KG1 (cell line): ENCODE measurements around the gene SCN9A.
"Not testable (repeated sequence)": the region's sequence is repeated elsewhere in the genome, so short reads cannot be mapped to it uniquely, and the experiment has no call there.

ENCODE experiments used
- DNase-seq: peaks from one replicate; lab custom pipeline; 2025; lab: John Stamatoyannopoulos, UW

SCN9A gene

GRCh38 chr2:166334805-166335204 is 40.9 kb downstream of the SCN9A start:
- DNase-seq, result no peak

- no peak for DNase-seq
Observed at GRCh38 chr2:166333801-166334200, 41.9 kb downstream of the SCN9A start.

GRCh38 chr2:166332106-166332505 is 43.6 kb downstream of the SCN9A start:
- DNase-seq, result no peak

- DNase-seq, result no peak
Observed at GRCh38 chr2:166331468-166331867, 44.3 kb downstream of the SCN9A start.

- DNase-seq, result no peak
Observed at GRCh38 chr2:166329465-166329864, 46.3 kb downstream of the SCN9A start.

GRCh38 chr2:166328147-166328546 is 47.6 kb downstream of the SCN9A start:
- DNase-seq, result no peak

- DNase-seq, result no peak
Observed at GRCh38 chr2:166321076-166321475, 54.7 kb downstream of the SCN9A start.

- DNase-seq, result no peak
Observed at GRCh38 chr2:166314022-166314759, 61.6 kb downstream of the SCN9A start.

GRCh38 chr2:166312863-166313262 is 62.9 kb downstream of the SCN9A start:
- not testable (repeated sequence) for DNase-seq

GRCh38 chr2:166307326-166307725 is 68.4 kb downstream of the SCN9A start:
- no peak for DNase-seq

GRCh38 chr2:166304656-166305055 is 71.1 kb downstream of the SCN9A start:
- DNase-seq, result no peak

- no peak for DNase-seq
Observed at GRCh38 chr2:166302036-166302435, 73.7 kb downstream of the SCN9A start.

GRCh38 chr2:166297951-166298350 is 77.8 kb downstream of the SCN9A start:
- no peak for DNase-seq

GRCh38 chr2:166293984-166294383 is 81.8 kb downstream of the SCN9A start:
- DNase-seq, result no peak

- DNase-seq, result no peak
Observed at GRCh38 chr2:166285215-166285614, 90.5 kb downstream of the SCN9A start.

- DNase-seq, result no peak
Observed at GRCh38 chr2:166284359-166284758, 91.4 kb downstream of the SCN9A start.

GRCh38 chr2:166282154-166282553 is 93.6 kb downstream of the SCN9A start:
- no peak for DNase-seq

- no peak for DNase-seq
Observed at GRCh38 chr2:166278856-166279255, 96.9 kb downstream of the SCN9A start.

GRCh38 chr2:166270376-166270775 is 105.4 kb downstream of the SCN9A start:
- DNase-seq, result no peak

GRCh38 chr2:166269322-166269721 is 106.4 kb downstream of the SCN9A start:
- no peak for DNase-seq

GRCh38 chr2:166257859-166258258 is 117.9 kb downstream of the SCN9A start:
- no peak for DNase-seq

- DNase-seq, result no peak
Observed at GRCh38 chr2:166256896-166257295, 118.8 kb downstream of the SCN9A start.

- DNase-seq, result no peak
Observed at GRCh38 chr2:166249318-166249717, 126.4 kb downstream of the SCN9A start.

GRCh38 chr2:166246901-166247300 is 128.8 kb downstream of the SCN9A start:
- no peak for DNase-seq
